ENCODE results near the gene EYA3.

EYA3 gene

DNA sequence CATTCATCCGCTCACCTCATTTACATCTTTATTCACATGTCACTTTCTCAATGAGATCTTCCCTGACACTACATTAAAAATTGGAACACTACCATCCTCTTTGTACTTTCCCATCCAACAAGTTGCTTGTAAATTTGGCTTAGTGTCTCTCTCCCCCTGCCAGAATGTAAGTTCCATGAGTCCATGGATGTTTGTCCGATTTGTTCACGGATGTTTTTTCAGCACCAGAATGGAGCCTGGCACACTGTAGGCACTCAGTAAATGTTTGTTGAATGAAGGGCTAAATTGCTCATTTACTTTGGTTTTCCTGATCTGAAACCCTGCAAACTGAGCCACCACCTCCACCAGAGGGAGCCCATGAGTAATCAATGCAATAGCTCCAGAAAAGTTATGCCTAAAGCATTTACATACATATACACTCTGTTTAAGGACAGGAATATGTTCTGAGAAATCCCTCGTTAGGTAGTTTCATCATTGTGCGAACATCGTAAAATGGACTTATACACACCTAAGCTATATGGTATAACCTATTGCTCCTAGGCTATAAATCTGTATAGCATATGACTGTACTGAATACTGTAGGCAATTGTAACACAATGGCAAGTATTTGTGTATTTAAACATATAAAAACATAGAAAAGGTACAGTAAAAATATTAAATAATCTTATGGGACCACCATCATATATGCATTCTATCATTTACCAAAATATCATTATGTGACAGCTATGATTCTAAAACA is 2.8 kb upstream of the EYA3 start:
- TF ChIP-seq EZH2phosphoT487 (IDR thresholded peaks at IDR 0.05; ENCODE audit: low read length): no peak
- TF ChIP-seq, protein P1, sequence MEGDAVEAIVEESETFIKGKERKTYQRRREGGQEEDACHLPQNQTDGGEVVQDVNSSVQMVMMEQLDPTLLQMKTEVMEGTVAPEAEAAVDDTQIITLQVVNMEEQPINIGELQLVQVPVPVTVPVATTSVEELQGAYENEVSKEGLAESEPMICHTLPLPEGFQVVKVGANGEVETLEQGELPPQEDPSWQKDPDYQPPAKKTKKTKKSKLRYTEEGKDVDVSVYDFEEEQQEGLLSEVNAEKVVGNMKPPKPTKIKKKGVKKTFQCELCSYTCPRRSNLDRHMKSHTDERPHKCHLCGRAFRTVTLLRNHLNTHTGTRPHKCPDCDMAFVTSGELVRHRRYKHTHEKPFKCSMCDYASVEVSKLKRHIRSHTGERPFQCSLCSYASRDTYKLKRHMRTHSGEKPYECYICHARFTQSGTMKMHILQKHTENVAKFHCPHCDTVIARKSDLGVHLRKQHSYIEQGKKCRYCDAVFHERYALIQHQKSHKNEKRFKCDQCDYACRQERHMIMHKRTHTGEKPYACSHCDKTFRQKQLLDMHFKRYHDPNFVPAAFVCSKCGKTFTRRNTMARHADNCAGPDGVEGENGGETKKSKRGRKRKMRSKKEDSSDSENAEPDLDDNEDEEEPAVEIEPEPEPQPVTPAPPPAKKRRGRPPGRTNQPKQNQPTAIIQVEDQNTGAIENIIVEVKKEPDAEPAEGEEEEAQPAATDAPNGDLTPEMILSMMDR (IDR thresholded peaks at IDR 0.05; ENCODE audit: low read length): peak; percentile 67
- no peak for TF ChIP-seq EZH2 (optimal IDR thresholded peaks at IDR 0.05; ENCODE audit: low read depth, low read length)
- Histone ChIP-seq H3F3A (ENCODE audit: insufficient read depth, low read length) (peaks cover 19% of the 10 kb centered on the region), H4K20me1 (ENCODE audit: insufficient read depth, low read length) (no peaks in the 10 kb centered on the region), H2AFZ (ENCODE audit: low read length) (peak overlapping the region; percentile 12; the same call in 1 of the 2 replicates), H3K9me3 (replicated peaks; ENCODE audit: insufficient read depth, low read length) (no peaks in the 10 kb centered on the region), H3K27ac (ENCODE audit: low read length) (no peak overlapping the region), H3K4me3 (ENCODE audit: low read length) (no peak overlapping the region), H3K9me2 (replicated peaks; ENCODE audit: insufficient read depth, low read length) (no peaks in the 10 kb centered on the region), H3K79me2 (ENCODE audit: low read length) (peaks cover 22% of the 10 kb centered on the region), H3K36me3 (replicated peaks; ENCODE audit: insufficient read depth, low read length) (no peaks in the 10 kb centered on the region), H3K4me2 (ENCODE audit: low read depth, low read length) (no peak overlapping the region), H3K4me1 (ENCODE audit: low read length) (peaks cover 10% of the 10 kb centered on the region), H3K9ac (ENCODE audit: low read length) (no peak overlapping the region), H3K27me3 (replicated peaks; ENCODE audit: insufficient read depth, low read length) (no peaks in the 10 kb centered on the region)
- DNase-seq: peak; percentile 60

GRCh38 chr1:28087614-28088167 is 719 bp downstream of the EYA3 start:
- Histone ChIP-seq H3K36me3 (replicated peaks; ENCODE audit: insufficient read depth, low read length) (no peaks in the 10 kb centered on the region), H4K20me1 (ENCODE audit: insufficient read depth, low read length) (peaks cover 8% of the 10 kb centered on the region; the same call in 1 of the 2 replicates), H3K27me3 (replicated peaks; ENCODE audit: insufficient read depth, low read length) (no peaks in the 10 kb centered on the region), H3F3A (ENCODE audit: insufficient read depth, low read length) (peaks cover 19% of the 10 kb centered on the region), H3K79me2 (ENCODE audit: low read length) (peaks cover 55% of the 10 kb centered on the region), H3K4me2 (ENCODE audit: low read depth, low read length) (peak overlapping the region; percentile 82), H3K27ac (ENCODE audit: low read length) (peak overlapping the region; percentile 71), H3K9ac (ENCODE audit: low read length) (peak overlapping the region; percentile 73), H3K9me2 (replicated peaks; ENCODE audit: insufficient read depth, low read length) (no peaks in the 10 kb centered on the region), H3K4me3 (ENCODE audit: low read length) (peak overlapping the region; percentile 83), H2AFZ (ENCODE audit: low read length) (peak overlapping the region; percentile 54), H3K9me3 (replicated peaks; ENCODE audit: insufficient read depth, low read length) (no peaks in the 10 kb centered on the region), H3K4me1 (ENCODE audit: low read length) (peaks cover 20% of the 10 kb centered on the region)
- peak; percentile 62 for DNase-seq
- TF ChIP-seq, protein P1 (IDR thresholded peaks at IDR 0.05; ENCODE audit: low read length): peak; percentile 39
- TF ChIP-seq EZH2 (optimal IDR thresholded peaks at IDR 0.05; ENCODE audit: low read depth, low read length): no peak

DNA sequence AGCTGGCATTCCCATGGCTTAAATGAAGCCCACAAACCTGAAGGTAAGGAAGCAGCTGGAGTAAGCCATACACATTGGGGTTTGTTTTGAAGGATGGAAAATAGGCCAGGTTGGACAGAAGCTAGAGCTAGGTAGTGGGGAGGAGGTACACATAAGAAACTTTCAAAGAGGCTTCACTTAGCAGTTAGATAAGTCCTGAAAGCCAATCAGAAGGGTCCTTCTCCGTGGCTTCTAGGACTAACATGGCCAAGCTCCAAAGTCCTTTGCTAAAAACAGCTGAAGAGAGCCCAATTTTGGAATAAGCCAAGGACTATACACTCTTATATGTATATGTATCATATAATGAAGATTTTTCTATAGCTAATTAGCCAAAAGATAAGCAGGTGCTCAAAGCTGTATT is 1.8 kb downstream of the EYA3 start:
- peak overlapping the region; percentile 83 for H3K4me3 ChIP-seq (ENCODE audit: low read length)
- H2AFZ ChIP-seq (ENCODE audit: low read length): no peak overlapping the region
- peaks cover 65% of the 10 kb centered on the region for H3K79me2 ChIP-seq (ENCODE audit: low read length)
- H3K27me3 ChIP-seq (replicated peaks; ENCODE audit: insufficient read depth, low read length): no peaks in the 10 kb centered on the region
- no peak overlapping the region for H3K27ac ChIP-seq (ENCODE audit: low read length)
- H3K4me2 ChIP-seq (ENCODE audit: low read depth, low read length): peak overlapping the region; percentile 82
- peaks cover 19% of the 10 kb centered on the region for H3F3A ChIP-seq (ENCODE audit: insufficient read depth, low read length)
- no peaks in the 10 kb centered on the region for H3K36me3 ChIP-seq (replicated peaks; ENCODE audit: insufficient read depth, low read length)
- no peaks in the 10 kb centered on the region for H3K9me3 ChIP-seq (replicated peaks; ENCODE audit: insufficient read depth, low read length)
- H3K4me1 ChIP-seq (ENCODE audit: low read length): peaks cover 20% of the 10 kb centered on the region
- peak overlapping the region; percentile 73; the same call in 1 of the 2 replicates for H3K9ac ChIP-seq (ENCODE audit: low read length)
- no peaks in the 10 kb centered on the region for H3K9me2 ChIP-seq (replicated peaks; ENCODE audit: insufficient read depth, low read length)
- DNase-seq: no peak
- TF ChIP-seq, protein P1 (IDR thresholded peaks at IDR 0.05; ENCODE audit: low read length): no peak
- TF ChIP-seq EZH2phosphoT487 (IDR thresholded peaks at IDR 0.05; ENCODE audit: low read length): no peak
- TF ChIP-seq EZH2 (optimal IDR thresholded peaks at IDR 0.05; ENCODE audit: low read depth, low read length): no peak
- peaks cover 8% of the 10 kb centered on the region; the same call in 1 of the 2 replicates for H4K20me1 ChIP-seq (ENCODE audit: insufficient read depth, low read length)

All from MM.1S (cell line).